SU-DHL-6 (cell line): ENCODE data around the gene NDUFV3.
A peak's percentile ranks its signal among the peaks of the same experiment; 100 is the strongest.

Experiments
- H2AFZ ChIP-seq: fragments of 200-600 bp; sonication (generic); 2 replicates; pipeline ENCODE4 v1.6.1; 2014; ENCODE audit warnings: low read depth, mild to moderate bottlenecking, moderate library complexity, mixed read lengths, antibody characterized with exemption, low read length; ENCODE audit not compliant: severe bottlenecking
- H3F3A ChIP-seq: fragments of 200-600 bp; shearing (Covaris generic); 2 replicates; pipeline ENCODE4 v1.6.0; 2016; ENCODE audit warnings: antibody characterized with exemption, mild to moderate bottlenecking; ENCODE audit not compliant: insufficient read depth
- H3K27ac ChIP-seq: fragments of 200-600 bp; sonication (generic); 2 replicates; pipeline ENCODE4 v1.5.1; 2016; ENCODE audit warnings: low read depth, mild to moderate bottlenecking, low read length, moderate library complexity, mixed read lengths
- H3K27me3 ChIP-seq: fragments of 200-600 bp; sonication (generic), shearing (Covaris generic); 2 replicates; pipeline ENCODE4 v1.6.0; 2014; ENCODE audit warnings: mild to moderate bottlenecking, low read length
- H3K36me3 ChIP-seq: fragments of 200-600 bp; sonication (generic); 2 replicates; pipeline ENCODE4 v1.6.1; 2014; ENCODE audit warnings: mild to moderate bottlenecking, low read length, mixed read lengths
- H3K4me2 ChIP-seq: fragments of 300-600, 200-600 bp; shearing (Covaris generic), sonication (generic); 2 replicates; pipeline ENCODE4 v1.6.0; 2014; ENCODE audit warnings: low read length, low read depth, mild to moderate bottlenecking; ENCODE audit not compliant: poor library complexity, severe bottlenecking
- H3K4me3 ChIP-seq: fragments of 200-600 bp; sonication (generic); 2 replicates; pipeline ENCODE4 v1.5.1; 2014; ENCODE audit warnings: antibody characterized with exemption, low read length, mild to moderate bottlenecking, mixed read lengths; ENCODE audit not compliant: insufficient read depth, poor library complexity, severe bottlenecking
- H3K79me2 ChIP-seq: fragments of 200-600 bp; sonication (generic); 2 replicates; pipeline ENCODE4 v1.6.1; 2014; ENCODE audit warnings: mild to moderate bottlenecking, low read length, moderate library complexity; ENCODE audit not compliant: insufficient read depth
- H3K9ac ChIP-seq: fragments of 200-600 bp; sonication (generic); 2 replicates; pipeline ENCODE4 v1.7.0; 2014; ENCODE audit warnings: mild to moderate bottlenecking, low read length
- H3K9me2 ChIP-seq: fragments of 200-600 bp; sonication (generic); replicated peaks from 2 replicates; pipeline ENCODE4 v1.6.1; 2014; ENCODE audit warnings: low read length; ENCODE audit not compliant: insufficient read depth
- H3K9me3 ChIP-seq: fragments of 200-600 bp; sonication (generic); 2 replicates; pipeline ENCODE4 v1.6.1; 2014; ENCODE audit warnings: low read length, mixed read lengths; ENCODE audit not compliant: insufficient read depth
- H4K20me1 ChIP-seq: fragments of 200-600 bp; sonication (generic); 2 replicates; pipeline ENCODE4 v1.6.1; 2014; ENCODE audit warnings: low read depth, mild to moderate bottlenecking, antibody characterized with exemption, low read length, moderate library complexity, mixed read lengths
- CTCF ChIP-seq: fragments of 200-600 bp; sonication (generic); IDR thresholded peaks from one replicate; pipeline ENCODE4 v1.5.1; 2017; ENCODE audit warnings: antibody characterized with exemption, mild to moderate bottlenecking, low read length, moderate library complexity; ENCODE audit not compliant: insufficient read depth, poor library complexity, severe bottlenecking
- EZH2phosphoT487 ChIP-seq: fragments of 200-600 bp; sonication (generic), shearing (Covaris generic); conservative IDR thresholded peaks from 2 replicates; pipeline ENCODE4 v1.6.1; 2018; ENCODE audit warnings: mild to moderate bottlenecking, antibody characterized with exemption, low read length, moderate library complexity, mixed read lengths

The NDUFV3 gene

GRCh38 chr21:42878678-42878992 lies 14.5 kb upstream of the NDUFV3 start:
- Histone ChIP-seq H3K9me3 (no peaks in the 10 kb centered on the region), H3K79me2 (peaks cover 48% of the 10 kb centered on the region), H2AFZ (peak overlapping the region; percentile 4), H3K4me3 (peak overlapping the region; percentile 60), H3K36me3 (peaks cover 3% of the 10 kb centered on the region; the same call in 1 of the 2 replicates), H3F3A (no peaks in the 10 kb centered on the region; the same call in 1 of the 2 replicates), H3K9me2 (no peaks in the 10 kb centered on the region), H3K27me3 (no peaks in the 10 kb centered on the region), H3K27ac (peak overlapping the region; percentile 71), H3K4me2 (peak overlapping the region; percentile 89), H4K20me1 (no peaks in the 10 kb centered on the region), H3K9ac (peak overlapping the region; percentile 85)
- TF ChIP-seq CTCF (no peak), EZH2phosphoT487 (no peak)

- peak within 1 kb of the TSS; percentile 71 for H3K27ac ChIP-seq
- no peaks in the 10 kb centered on the region for H4K20me1 ChIP-seq
- H3K9ac ChIP-seq, result peak within 1 kb of the TSS; percentile 85
- H3K9me3 ChIP-seq, result no peaks in the 10 kb centered on the region
- peaks cover 3% of the 10 kb centered on the region; the same call in 1 of the 2 replicates for H3K36me3 ChIP-seq
- H3K79me2 ChIP-seq, result peaks cover 48% of the 10 kb centered on the region
- no peaks in the 10 kb centered on the region for H3K9me2 ChIP-seq
- H3K4me2 ChIP-seq, result peak within 1 kb of the TSS; percentile 89
- TF ChIP-seq EZH2phosphoT487 (no peak), CTCF (no peak)
- no peaks in the 10 kb centered on the region; the same call in 1 of the 2 replicates for H3F3A ChIP-seq
- peak within 1 kb of the TSS; percentile 60 for H3K4me3 ChIP-seq
- H3K27me3 ChIP-seq, result no peaks in the 10 kb centered on the region
- H2AFZ ChIP-seq, result peak within 1 kb of the TSS; percentile 37
These were observed 13.9 kb upstream of the NDUFV3 start, which contains the start of gene WDR4 for GRCh38 chr21:42878993-42879787. Gene WDR4, minus strand, starts transcription at chr21:42879539. Its CDS starts 44 bp downstream, at chr21:42879495.

- TF ChIP-seq CTCF, result no peak
- TF ChIP-seq EZH2phosphoT487, result no peak
- Histone ChIP-seq H3K4me2 (peak overlapping the region; percentile 74), H3K27me3 (no peaks in the 10 kb centered on the region), H3F3A (no peaks in the 10 kb centered on the region; the same call in 1 of the 2 replicates), H2AFZ (no peak overlapping the region), H3K9ac (peak overlapping the region; percentile 85), H3K9me2 (no peaks in the 10 kb centered on the region), H4K20me1 (no peaks in the 10 kb centered on the region), H3K79me2 (peaks cover 46% of the 10 kb centered on the region), H3K27ac (no peak overlapping the region), H3K4me3 (peak overlapping the region; percentile 60), H3K9me3 (no peaks in the 10 kb centered on the region), H3K36me3 (peaks cover 3% of the 10 kb centered on the region; the same call in 1 of the 2 replicates)
These were observed 12.8 kb upstream of the NDUFV3 start for GRCh38 chr21:42880352-42880751.
